Measurements from ENCODE around the gene MCC.

DNA sequence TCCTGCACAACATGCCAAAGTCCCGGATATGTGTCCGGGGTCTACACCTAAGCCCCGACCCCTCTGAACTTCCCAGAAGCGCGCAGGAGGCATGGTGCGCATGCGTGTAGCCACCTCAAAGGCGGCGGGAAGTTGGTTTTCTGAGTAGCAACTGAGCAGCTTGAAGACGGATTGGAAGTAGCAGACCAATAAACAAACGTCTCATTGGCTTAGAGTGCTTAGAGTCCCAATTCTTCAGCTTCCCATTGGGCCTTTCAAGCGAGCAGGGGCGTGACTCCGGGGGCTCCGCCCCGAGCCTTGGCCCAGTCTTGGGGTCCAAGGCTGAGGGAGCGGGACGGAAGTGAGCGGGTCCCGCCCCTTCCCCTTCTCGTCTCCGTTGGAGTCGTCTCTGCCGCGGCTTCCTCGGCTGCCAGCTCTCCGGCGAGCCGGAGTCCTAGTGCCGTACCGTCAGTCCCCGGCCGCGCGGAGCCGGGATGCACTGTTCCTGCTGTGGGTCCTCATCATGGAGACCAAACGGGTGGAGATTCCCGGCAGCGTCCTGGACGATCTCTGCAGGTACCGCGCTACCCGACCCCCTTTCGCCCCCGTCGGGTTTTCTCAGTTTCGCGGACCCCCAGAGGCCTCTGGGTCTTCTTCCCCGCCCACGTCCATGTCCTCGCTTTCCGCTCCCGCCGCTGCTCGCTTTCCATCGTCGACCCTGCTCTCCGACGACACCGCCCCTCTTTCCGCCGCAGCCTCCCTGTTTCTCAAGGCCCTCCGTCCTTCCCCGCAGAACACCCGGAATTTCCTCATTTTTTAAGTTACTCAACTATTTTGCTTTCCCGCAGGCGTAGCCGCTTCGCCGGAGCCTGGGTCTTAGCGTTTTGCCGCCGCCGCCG, 511.6 kb downstream of the MCC start, which contains the start of gene DCP2:
- TF ChIP-seq, protein P1, sequence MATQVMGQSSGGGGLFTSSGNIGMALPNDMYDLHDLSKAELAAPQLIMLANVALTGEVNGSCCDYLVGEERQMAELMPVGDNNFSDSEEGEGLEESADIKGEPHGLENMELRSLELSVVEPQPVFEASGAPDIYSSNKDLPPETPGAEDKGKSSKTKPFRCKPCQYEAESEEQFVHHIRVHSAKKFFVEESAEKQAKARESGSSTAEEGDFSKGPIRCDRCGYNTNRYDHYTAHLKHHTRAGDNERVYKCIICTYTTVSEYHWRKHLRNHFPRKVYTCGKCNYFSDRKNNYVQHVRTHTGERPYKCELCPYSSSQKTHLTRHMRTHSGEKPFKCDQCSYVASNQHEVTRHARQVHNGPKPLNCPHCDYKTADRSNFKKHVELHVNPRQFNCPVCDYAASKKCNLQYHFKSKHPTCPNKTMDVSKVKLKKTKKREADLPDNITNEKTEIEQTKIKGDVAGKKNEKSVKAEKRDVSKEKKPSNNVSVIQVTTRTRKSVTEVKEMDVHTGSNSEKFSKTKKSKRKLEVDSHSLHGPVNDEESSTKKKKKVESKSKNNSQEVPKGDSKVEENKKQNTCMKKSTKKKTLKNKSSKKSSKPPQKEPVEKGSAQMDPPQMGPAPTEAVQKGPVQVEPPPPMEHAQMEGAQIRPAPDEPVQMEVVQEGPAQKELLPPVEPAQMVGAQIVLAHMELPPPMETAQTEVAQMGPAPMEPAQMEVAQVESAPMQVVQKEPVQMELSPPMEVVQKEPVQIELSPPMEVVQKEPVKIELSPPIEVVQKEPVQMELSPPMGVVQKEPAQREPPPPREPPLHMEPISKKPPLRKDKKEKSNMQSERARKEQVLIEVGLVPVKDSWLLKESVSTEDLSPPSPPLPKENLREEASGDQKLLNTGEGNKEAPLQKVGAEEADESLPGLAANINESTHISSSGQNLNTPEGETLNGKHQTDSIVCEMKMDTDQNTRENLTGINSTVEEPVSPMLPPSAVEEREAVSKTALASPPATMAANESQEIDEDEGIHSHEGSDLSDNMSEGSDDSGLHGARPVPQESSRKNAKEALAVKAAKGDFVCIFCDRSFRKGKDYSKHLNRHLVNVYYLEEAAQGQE (IDR thresholded peaks at IDR 0.05; ENCODE audit: insufficient read depth in 1 of 2, low read depth in 2 of 2, low read length in 2 of 2) = peak in 1 of 2 experiments; percentile 38; a peak in 1 of 4 replicates
- TF ChIP-seq TAF1 (IDR thresholded peaks at IDR 0.05; ENCODE audit: borderline replicate concordance, insufficient read depth, low read length) (peak; percentile 91), POLR2AphosphoS5 (IDR thresholded peaks at IDR 0.05; ENCODE audit: low read depth, low read length) (peak; percentile 94)
